Body of pancreas (tissue), 4 donors: ENCODE measurements around the gene SYT6.

Source experiments
- POLR2A ChIP-seq, 3 donors: fragments of 450-650 bp; IDR thresholded peaks; one replicate each; pipeline ENCODE4 v1.6.1; 2016; ENCODE audit warnings: antibody characterized with exemption in 3 of 3, mild to moderate bottlenecking in 2 of 3
- TF ChIP-seq, protein P1 (sequence below), 7 experiments: fragments of 450-650 bp in 4 of 7; fragments of 200-600 bp in 3 of 7; sonication (generic) in 3 of 7; IDR thresholded peaks; one replicate each; pipeline ENCODE4 v1.5.1; 2016 to 2019; ENCODE audit warnings: antibody characterized with exemption in 7 of 7

DNA sequence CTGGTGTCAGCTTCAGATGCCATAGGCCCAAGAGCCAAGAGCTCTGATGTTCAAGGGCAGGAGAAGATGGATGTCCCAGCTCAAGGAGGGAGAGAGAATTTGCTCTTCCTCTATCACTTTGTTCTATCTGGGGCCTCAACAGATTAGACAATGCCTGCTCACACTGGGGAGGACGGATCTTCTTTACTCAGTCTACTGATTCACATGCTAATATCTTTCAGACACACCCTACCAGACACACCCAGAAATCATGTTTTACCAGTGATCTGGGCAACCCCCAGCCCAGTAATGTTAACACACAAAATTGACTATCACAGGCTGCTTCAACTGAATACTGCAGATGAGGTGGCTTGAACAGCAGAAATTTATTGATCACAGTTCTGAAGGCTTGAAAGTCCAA is 105.4 kb downstream of the SYT6 start:
- TF ChIP-seq, protein P1, sequence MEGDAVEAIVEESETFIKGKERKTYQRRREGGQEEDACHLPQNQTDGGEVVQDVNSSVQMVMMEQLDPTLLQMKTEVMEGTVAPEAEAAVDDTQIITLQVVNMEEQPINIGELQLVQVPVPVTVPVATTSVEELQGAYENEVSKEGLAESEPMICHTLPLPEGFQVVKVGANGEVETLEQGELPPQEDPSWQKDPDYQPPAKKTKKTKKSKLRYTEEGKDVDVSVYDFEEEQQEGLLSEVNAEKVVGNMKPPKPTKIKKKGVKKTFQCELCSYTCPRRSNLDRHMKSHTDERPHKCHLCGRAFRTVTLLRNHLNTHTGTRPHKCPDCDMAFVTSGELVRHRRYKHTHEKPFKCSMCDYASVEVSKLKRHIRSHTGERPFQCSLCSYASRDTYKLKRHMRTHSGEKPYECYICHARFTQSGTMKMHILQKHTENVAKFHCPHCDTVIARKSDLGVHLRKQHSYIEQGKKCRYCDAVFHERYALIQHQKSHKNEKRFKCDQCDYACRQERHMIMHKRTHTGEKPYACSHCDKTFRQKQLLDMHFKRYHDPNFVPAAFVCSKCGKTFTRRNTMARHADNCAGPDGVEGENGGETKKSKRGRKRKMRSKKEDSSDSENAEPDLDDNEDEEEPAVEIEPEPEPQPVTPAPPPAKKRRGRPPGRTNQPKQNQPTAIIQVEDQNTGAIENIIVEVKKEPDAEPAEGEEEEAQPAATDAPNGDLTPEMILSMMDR (IDR thresholded peaks at IDR 0.05) = no peak
- TF ChIP-seq POLR2A (IDR thresholded peaks at IDR 0.05) = no peak
